Cardiac fibroblast (primary cell): ENCODE measurements around the gene DCAF4.
A peak's percentile ranks its signal among the peaks of the same experiment; 100 is the strongest.
"Not testable (repeated sequence)": the region's sequence is repeated elsewhere in the genome, so short reads cannot be mapped to it uniquely, and the experiment has no call there.

ENCODE experiments used
- DNase-seq, 2 donors: peaks; one replicate each; pipeline versions ENCODE4 v3.0.0 to v3.0.0-alpha.2; 2010; ENCODE audit warnings: low read depth in 2 of 2
- H3K4me3 ChIP-seq, 2 donors: replicated peaks in 1 of 2; 1 replicate in 1 of 2; 2 replicates in 1 of 2; pipeline ENCODE4 v1.5.1; 2011; ENCODE audit warnings: low read depth in 2 of 2, low read length in 2 of 2, mild to moderate bottlenecking in 2 of 2, moderate library complexity in 1 of 2
- CTCF ChIP-seq: IDR thresholded peaks from one replicate; pipeline ENCODE4 v1.5.1; 2011; ENCODE audit warnings: low read depth, mild to moderate bottlenecking, low read length, inconsistent platforms

DCAF4 gene

GRCh38 chr14:72952171-72952570, 25.9 kb downstream of the DCAF4 start:
- DNase-seq = no peak
- TF ChIP-seq CTCF = no peak
- H3K4me3 ChIP-seq = no peak overlapping the region

GRCh38 chr14:72956741-72957140, 30.5 kb downstream of the DCAF4 start:
- DNase-seq, H3K4me3 ChIP-seq: not testable (repeated sequence)

- no peak overlapping the region for H3K4me3 ChIP-seq
- TF ChIP-seq CTCF = no peak
- no peak for DNase-seq
Measured at GRCh38 chr14:72957213-72957612, 30.9 kb downstream of the DCAF4 start.

- no peak for DNase-seq
- no peak overlapping the region for H3K4me3 ChIP-seq
- TF ChIP-seq CTCF = no peak
Measured at GRCh38 chr14:72958548-72958947, 32.3 kb downstream of the DCAF4 start.

GRCh38 chr14:72961016-72961415, 34.8 kb downstream of the DCAF4 start:
- not testable (repeated sequence) for DNase-seq, H3K4me3 ChIP-seq

GRCh38 chr14:72961579-72962335, 35.5 kb downstream of the DCAF4 start:
- DNase-seq = peak in 1 of 2 donors; percentile 28
- no peak for TF ChIP-seq CTCF

GRCh38 chr14:72962336-72962754, 36.1 kb downstream of the DCAF4 start:
- DNase-seq = peak; percentile 58 to 79
- not testable (repeated sequence) for H3K4me3 ChIP-seq

More at GRCh38 chr14:72961579-72962335, 35.5 kb downstream of the DCAF4 start:
- no peak overlapping the region for H3K4me3 ChIP-seq

GRCh38 chr14:72962829-72963312, 36.6 kb downstream of the DCAF4 start:
- DNase-seq = peak; percentile 73 to 92
- no peak overlapping the region for H3K4me3 ChIP-seq
- no peak for TF ChIP-seq CTCF
